ENCODE results near the gene ATP2B3.

The ATP2B3 gene

GRCh38 chrX:153547195-153547594 lies 29.8 kb downstream of the ATP2B3 start:
- TF ChIP-seq, protein P1, sequence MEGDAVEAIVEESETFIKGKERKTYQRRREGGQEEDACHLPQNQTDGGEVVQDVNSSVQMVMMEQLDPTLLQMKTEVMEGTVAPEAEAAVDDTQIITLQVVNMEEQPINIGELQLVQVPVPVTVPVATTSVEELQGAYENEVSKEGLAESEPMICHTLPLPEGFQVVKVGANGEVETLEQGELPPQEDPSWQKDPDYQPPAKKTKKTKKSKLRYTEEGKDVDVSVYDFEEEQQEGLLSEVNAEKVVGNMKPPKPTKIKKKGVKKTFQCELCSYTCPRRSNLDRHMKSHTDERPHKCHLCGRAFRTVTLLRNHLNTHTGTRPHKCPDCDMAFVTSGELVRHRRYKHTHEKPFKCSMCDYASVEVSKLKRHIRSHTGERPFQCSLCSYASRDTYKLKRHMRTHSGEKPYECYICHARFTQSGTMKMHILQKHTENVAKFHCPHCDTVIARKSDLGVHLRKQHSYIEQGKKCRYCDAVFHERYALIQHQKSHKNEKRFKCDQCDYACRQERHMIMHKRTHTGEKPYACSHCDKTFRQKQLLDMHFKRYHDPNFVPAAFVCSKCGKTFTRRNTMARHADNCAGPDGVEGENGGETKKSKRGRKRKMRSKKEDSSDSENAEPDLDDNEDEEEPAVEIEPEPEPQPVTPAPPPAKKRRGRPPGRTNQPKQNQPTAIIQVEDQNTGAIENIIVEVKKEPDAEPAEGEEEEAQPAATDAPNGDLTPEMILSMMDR (IDR thresholded peaks at IDR 0.05; ENCODE audit: control insufficient read depth, extremely low read depth, insufficient read depth) = no peak
- DNase-seq (ENCODE audit: low read depth) = no peak
- H3K4me3 ChIP-seq (ENCODE audit: low read depth, low read length) = no peak overlapping the region

GRCh38 chrX:153549231-153549630 lies 31.8 kb downstream of the ATP2B3 start:
- no peak for DNase-seq (ENCODE audit: low read depth)
- TF ChIP-seq, protein P1 (IDR thresholded peaks at IDR 0.05; ENCODE audit: control insufficient read depth, extremely low read depth, insufficient read depth) = no peak
- H3K4me3 ChIP-seq (ENCODE audit: low read depth, low read length) = no peak overlapping the region

GRCh38 chrX:153549807-153550206 lies 32.4 kb downstream of the ATP2B3 start:
- no peak for DNase-seq (ENCODE audit: low read depth)
- H3K4me3 ChIP-seq (ENCODE audit: low read depth, low read length) = no peak overlapping the region
- TF ChIP-seq, protein P1 (IDR thresholded peaks at IDR 0.05; ENCODE audit: control insufficient read depth, extremely low read depth, insufficient read depth) = no peak

DNA sequence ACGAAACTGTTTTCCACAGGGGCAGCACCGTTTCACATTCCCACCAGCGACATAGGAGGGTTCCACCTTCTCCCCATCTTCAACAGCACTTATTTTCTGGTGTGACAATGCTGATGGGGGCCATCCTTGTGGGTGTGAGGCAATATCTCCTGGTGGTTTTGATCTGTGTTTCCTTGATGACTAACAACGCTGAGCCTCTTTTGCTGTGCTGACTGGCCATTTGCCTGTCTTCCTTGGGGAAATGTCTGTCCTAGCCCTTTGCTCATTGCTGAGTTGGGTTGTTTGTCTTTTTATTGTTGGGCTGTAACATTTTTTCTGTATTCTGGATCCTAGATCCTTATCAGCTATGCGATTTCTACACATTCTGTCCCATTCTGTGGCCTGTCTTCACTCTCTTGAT lies 33.7 kb downstream of the ATP2B3 start:
- no peak for DNase-seq (ENCODE audit: low read depth)
- H3K4me3 ChIP-seq (ENCODE audit: low read depth, low read length) = no peak overlapping the region
- TF ChIP-seq, protein P1 (IDR thresholded peaks at IDR 0.05; ENCODE audit: control insufficient read depth, extremely low read depth, insufficient read depth) = no peak

DNA sequence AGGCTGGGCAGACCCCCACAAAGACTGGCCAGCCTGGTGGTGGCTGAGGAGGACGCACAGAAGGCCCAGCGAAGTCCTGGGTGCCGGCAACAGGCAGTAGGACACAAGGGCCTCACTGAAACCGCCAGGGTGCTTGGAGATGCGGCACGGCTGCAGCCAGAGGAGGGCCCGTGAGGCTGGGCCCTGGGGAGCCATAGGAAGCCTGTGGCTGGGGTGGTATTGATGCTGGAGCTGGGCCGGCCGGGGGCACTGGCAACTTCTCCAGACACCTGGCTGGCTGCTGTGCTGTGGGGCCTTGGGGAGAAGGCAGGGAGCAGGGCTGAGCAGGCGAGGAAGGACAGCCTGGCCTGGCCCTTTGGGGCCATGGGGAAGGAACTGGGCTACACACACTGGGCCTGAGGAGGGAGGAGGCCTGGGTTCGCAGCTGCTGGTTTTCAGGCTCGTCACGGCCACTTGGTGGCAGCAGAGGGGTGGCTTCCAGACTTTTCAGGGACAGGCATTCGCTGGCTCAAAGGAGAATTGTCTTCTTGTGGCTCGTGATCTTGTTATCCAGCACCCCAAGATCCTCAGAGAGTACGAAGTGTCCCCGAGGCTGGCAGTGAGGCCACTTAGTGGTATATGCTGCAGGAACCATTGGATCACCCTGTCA lies 37.2 kb downstream of the ATP2B3 start:
- H3K4me3 ChIP-seq (ENCODE audit: low read depth, low read length) = no peak overlapping the region
- TF ChIP-seq, protein P1 (IDR thresholded peaks at IDR 0.05; ENCODE audit: control insufficient read depth, extremely low read depth, insufficient read depth) = peak; percentile 70
- no peak for DNase-seq (ENCODE audit: low read depth)

DNA sequence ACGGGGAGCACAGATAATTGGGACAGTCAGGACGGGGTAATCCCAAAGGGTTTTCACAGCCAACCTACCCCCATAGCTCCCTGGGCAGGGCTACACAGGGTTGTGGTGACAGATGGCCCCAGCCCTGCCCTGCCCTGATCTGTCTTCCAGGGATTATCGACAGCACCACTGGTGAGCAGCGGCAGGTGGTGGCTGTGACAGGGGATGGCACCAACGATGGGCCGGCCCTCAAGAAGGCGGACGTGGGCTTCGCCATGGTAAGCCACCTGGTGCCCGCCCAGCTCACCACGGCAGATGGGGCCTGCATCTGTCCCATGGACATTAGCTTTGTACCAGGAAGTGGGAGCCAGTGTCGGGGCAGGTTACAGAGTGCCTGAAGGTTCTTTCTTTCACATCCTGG lies 39.3 kb downstream of the ATP2B3 start:
- TF ChIP-seq, protein P1 (IDR thresholded peaks at IDR 0.05; ENCODE audit: control insufficient read depth, extremely low read depth, insufficient read depth) = no peak
- no peak overlapping the region for H3K4me3 ChIP-seq (ENCODE audit: low read depth, low read length)
- DNase-seq (ENCODE audit: low read depth) = no peak
